CD14-positive monocyte (primary cell): ENCODE data around the gene MT1E. TPM values are rescaled to one million over a fixed set of nuclear protein-coding genes. Genes with fewer than 3 reads are reported as not detected.
A peak's percentile ranks its signal among the peaks of the same experiment; 100 is the strongest.

ENCODE experiments used
- DNase-seq, 3 donors: peaks; one replicate each; pipeline ENCODE4 v3.0.0-alpha.2; 2011 to 2022
- H2AFZ ChIP-seq: 2 replicates; pipeline ENCODE4 v1.6.0; 2012; ENCODE audit warnings: mild to moderate bottlenecking, low read depth, low read length, inconsistent platforms; ENCODE audit not compliant: insufficient read depth, poor library complexity, severe bottlenecking
- H3K27ac ChIP-seq, 2 donors: 1 replicate in 1 of 2; 2 replicates in 1 of 2; pipeline ENCODE4 v1.5.1; 2012 to 2013; ENCODE audit warnings: low read length in 2 of 2, control low read depth in 1 of 2, inconsistent platforms in 1 of 2, low read depth in 1 of 2, mild to moderate bottlenecking in 1 of 2
- H3K27me3 ChIP-seq, 2 donors: one replicate each; pipeline versions ENCODE4 v1.6.0 to v1.6.1; 2011 to 2013; ENCODE audit warnings: low read length in 2 of 2; ENCODE audit not compliant: control insufficient read depth in 2 of 2, insufficient read depth in 2 of 2
- H3K36me3 ChIP-seq, 2 donors: replicated peaks in 1 of 2; 1 replicate in 1 of 2; 2 replicates in 1 of 2; pipeline versions ENCODE4 v1.5.1 to v1.6.1; 2012 to 2013; ENCODE audit warnings: low read length in 2 of 2, control low read depth in 1 of 2, inconsistent platforms in 1 of 2, mild to moderate bottlenecking in 1 of 2; ENCODE audit not compliant: insufficient read depth in 2 of 2, control insufficient read depth in 1 of 2
- H3K4me1 ChIP-seq, 2 donors: 1 replicate in 1 of 2; 2 replicates in 1 of 2; pipeline versions ENCODE4 v1.5.1 to v1.6.1; 2012 to 2013; ENCODE audit warnings: low read length in 2 of 2, control low read depth in 1 of 2, inconsistent platforms in 1 of 2, mild to moderate bottlenecking in 1 of 2, moderate library complexity in 1 of 2; ENCODE audit not compliant: insufficient read depth in 2 of 2, control insufficient read depth in 1 of 2
- H3K4me2 ChIP-seq: replicated peaks from 2 replicates; pipeline ENCODE3; 2012; ENCODE audit warnings: low read length, moderate library complexity, mild to moderate bottlenecking; ENCODE audit not compliant: poor library complexity, severe bottlenecking; ENCODE audit errors: extremely low read depth
- H3K4me3 ChIP-seq, 3 experiments: fragments of 200-600 bp in 1 of 3; sonication (generic) in 1 of 3; replicated peaks in 1 of 3; 1 replicate in 2 of 3; 2 replicates in 1 of 3; pipeline ENCODE4 v1.5.1; 2011 to 2013; ENCODE audit warnings: low read length in 3 of 3, mild to moderate bottlenecking in 3 of 3, control low read depth in 2 of 3, low read depth in 2 of 3, inconsistent platforms in 1 of 3, moderate library complexity in 1 of 3
- H3K79me2 ChIP-seq: 2 replicates; pipeline ENCODE4 v1.6.0; 2012; ENCODE audit warnings: mild to moderate bottlenecking, control low read depth, inconsistent platforms, low read length, moderate library complexity; ENCODE audit not compliant: insufficient read depth
- H3K9ac ChIP-seq: 2 replicates; pipeline ENCODE4 v1.6.0; 2017; ENCODE audit warnings: low read length, mild to moderate bottlenecking; ENCODE audit not compliant: insufficient read depth, poor library complexity, severe bottlenecking
- H3K9me3 ChIP-seq, 2 donors: replicated peaks in 1 of 2; 1 replicate in 1 of 2; 2 replicates in 1 of 2; pipeline versions ENCODE4 v1.5.1 to v1.6.1; 2012 to 2013; ENCODE audit warnings: low read length in 2 of 2, control low read depth in 1 of 2; ENCODE audit not compliant: control insufficient read depth in 1 of 2, insufficient read depth in 1 of 2
- H4K20me1 ChIP-seq: 2 replicates; pipeline ENCODE4 v1.6.0; 2012; ENCODE audit warnings: mild to moderate bottlenecking, low read length, control low read depth, moderate library complexity; ENCODE audit not compliant: insufficient read depth
- H3K27ac Mint-ChIP-seq, 7 donors: one replicate each; pipeline ENCODE4 v1.8.0; 2020; ENCODE audit warnings: mild to moderate bottlenecking in 7 of 7, mixed read lengths in 7 of 7, moderate library complexity in 6 of 7, inconsistent platforms in 2 of 7
- H3K27me3 Mint-ChIP-seq, 3 donors: one replicate each; pipeline ENCODE4 v1.8.0; 2021 to 2022; ENCODE audit warnings: low read depth in 3 of 3, mild to moderate bottlenecking in 3 of 3, mixed read lengths in 3 of 3, moderate library complexity in 3 of 3, inconsistent platforms in 1 of 3
- H3K36me3 Mint-ChIP-seq, 2 donors: one replicate each; pipeline ENCODE4 v1.8.0; 2020; ENCODE audit warnings: mixed read lengths in 2 of 2, inconsistent platforms in 1 of 2, mild to moderate bottlenecking in 1 of 2
- H3K4me1 Mint-ChIP-seq: one replicate; pipeline ENCODE4 v1.8.0; 2020; ENCODE audit warnings: mild to moderate bottlenecking, mixed read lengths
- H3K4me3 Mint-ChIP-seq, 2 donors: one replicate each; pipeline ENCODE4 v1.8.0; 2020; ENCODE audit warnings: mild to moderate bottlenecking in 2 of 2, mixed read lengths in 2 of 2, moderate library complexity in 1 of 2
- H3K9me3 Mint-ChIP-seq, 7 donors: one replicate each; pipeline ENCODE4 v1.8.0; 2020 to 2022; ENCODE audit warnings: mixed read lengths in 7 of 7, mild to moderate bottlenecking in 6 of 7, moderate library complexity in 6 of 7, inconsistent platforms in 2 of 7
- CTCF ChIP-seq: fragments of 200-600 bp; IDR thresholded peaks from one replicate; pipeline ENCODE4 v1.8.0; 2022; ENCODE audit warnings: antibody characterized with exemption, mild to moderate bottlenecking
- WGBS: methylation state at CpG from one replicate; pipeline ENCODE4 v1.1.5; 2013; ENCODE audit warnings: missing lambda C conversion rate; ENCODE audit not compliant: insufficient coverage; 5-methylcytosine and 5-hydroxymethylcytosine counted together
- intact Hi-C, 2 donors: fragments of 100-400 bp; cut with micrococcal nuclease; formaldehyde crosslinking; loops; one replicate each; pipeline versions ENCODE4 v1.15.0 to v1.15.1; 2023
- polyA plus RNA-seq, 3 donors: library from polyadenylated mRNA; depleted of rRNA in 1 of 3; unstranded in 2 of 3; stranded (reverse) in 1 of 3; fragments of 300-500 nt in 2 of 3; fragments of >200 nt in 1 of 3; fragmentation: Illumina TruSeq in 2 of 3; gene quantifications; 1 replicate in 2 of 3; 2 replicates in 1 of 3; pipeline ENCODE4 v1.2.3, GENCODE V29; 2012 to 2021

MT1E gene
- polyA plus RNA-seq, 3 donors = 1.3 to 4.3 (median 4.0) TPM

- DNase-seq = no peak
- Mint-ChIP-seq H3K4me1 (peaks cover 20% of the 10 kb centered on the region), H3K36me3 (peaks cover 0 to 5% of the 10 kb centered on the region in 2 donors), H3K9me3 (peaks cover 0 to 14% (median 9%) of the 10 kb centered on the region in 7 donors), H3K4me3 (peak within 1 kb of the TSS; percentile 59 to 91), H3K27ac (no peak within 1 kb of the TSS), H3K27me3 (peaks cover 92 to 99% (median 97%) of the 10 kb centered on the region in 3 donors)
- Histone ChIP-seq H2AFZ (peak within 1 kb of the TSS; percentile 53), H3K36me3 (no peaks in the 10 kb centered on the region), H3K9me3 (peaks cover 0 to 54% of the 10 kb centered on the region in 2 donors), H3K4me1 (peaks cover 6 to 8% of the 10 kb centered on the region in 2 donors), H3K27me3 (peaks cover 96 to 99% of the 10 kb centered on the region in 2 donors), H3K4me2 (peak within 1 kb of the TSS; percentile 55), H4K20me1 (no peaks in the 10 kb centered on the region), H3K27ac (no peak within 1 kb of the TSS), H3K9ac (no peak within 1 kb of the TSS), H3K4me3 (peak within 1 kb of the TSS in 1 of 3 experiments; percentile 43), H3K79me2 (no peaks in the 10 kb centered on the region)
- WGBS = 4% methylated on average over 64 of the region's 68 CpGs
- intact Hi-C loops = no loop called here
- TF ChIP-seq CTCF = no peak
Measured at GRCh38 chr16:56637814-56638750, 12.5 kb downstream of the MT1E start, which contains the start of gene MT1A. MT1A (plus strand) TSS chr16:56638666; CDS start chr16:56638739, 73 bp downstream.

GRCh38 chr16:56639045-56639444, 13.5 kb downstream of the MT1E start:
- Mint-ChIP-seq H3K4me3 (peak overlapping the region in 1 of 2 donors; percentile 91), H3K36me3 (peaks cover 0 to 5% of the 10 kb centered on the region in 2 donors), H3K4me1 (peaks cover 27% of the 10 kb centered on the region), H3K27me3 (peaks cover 89 to 99% (median 97%) of the 10 kb centered on the region in 3 donors), H3K9me3 (peaks cover 0 to 12% (median 9%) of the 10 kb centered on the region in 7 donors), H3K27ac (no peak overlapping the region)
- Histone ChIP-seq H3K9me3 (peaks cover 0 to 48% of the 10 kb centered on the region in 2 donors), H3K27me3 (peaks cover 91 to 99% of the 10 kb centered on the region in 2 donors), H3K9ac (no peak overlapping the region), H3K4me1 (peaks cover 10 to 15% of the 10 kb centered on the region in 2 donors), H3K27ac (no peak overlapping the region), H3K79me2 (no peaks in the 10 kb centered on the region), H3K4me3 (no peak overlapping the region), H4K20me1 (no peaks in the 10 kb centered on the region), H2AFZ (no peak overlapping the region), H3K4me2 (no peak overlapping the region), H3K36me3 (no peaks in the 10 kb centered on the region)
- TF ChIP-seq CTCF = no peak
- intact Hi-C loops = no loop called here
- WGBS = no CpG with 5 or more reads among the region's 1 CpG
- no peak for DNase-seq
